NAMALWA (cell line): ENCODE measurements around the gene ZSCAN20.

Experiments
- DNase-seq: peaks from one replicate; pipeline ENCODE4 v3.0.0-alpha.2; 2015; ENCODE audit warnings: low spot score

The ZSCAN20 gene

DNA sequence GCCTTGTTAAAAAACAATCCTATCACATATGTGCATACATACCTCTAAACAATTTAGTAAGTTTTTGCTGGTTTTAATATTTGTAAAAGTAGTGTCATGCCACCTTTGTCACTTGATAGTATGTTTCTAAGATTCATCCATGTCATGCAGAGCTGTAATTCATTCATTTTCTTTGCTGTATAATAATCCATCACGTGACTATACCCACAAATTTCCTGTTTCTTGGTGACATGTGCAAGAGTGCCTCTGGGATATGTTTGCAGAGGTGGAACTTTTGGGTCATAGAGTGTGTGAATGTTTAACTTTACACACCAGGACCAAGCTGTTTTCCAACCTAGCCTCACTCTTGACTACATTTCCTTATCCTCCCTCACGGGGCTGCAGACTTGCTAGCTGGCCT is 62.9 kb downstream of the ZSCAN20 start:
- no peak for DNase-seq

DNA sequence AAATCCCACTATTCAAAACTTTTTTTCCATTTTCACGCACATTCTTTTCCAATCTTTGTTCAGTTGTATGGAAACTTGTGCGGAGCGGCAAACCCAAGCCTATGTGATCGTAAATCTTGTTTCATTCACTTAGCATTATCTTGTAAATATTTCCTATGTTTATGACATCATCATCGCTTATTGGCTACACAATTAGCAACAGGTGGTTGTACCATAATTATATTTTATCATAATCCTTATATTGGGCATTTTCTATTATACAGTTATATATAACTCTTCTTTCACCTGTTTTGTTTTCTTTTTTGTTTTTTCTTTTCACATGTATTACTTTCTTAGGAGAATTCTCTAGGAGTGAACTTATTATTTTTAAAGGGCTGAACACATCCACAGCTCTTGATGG is 65.4 kb downstream of the ZSCAN20 start:
- no peak for DNase-seq

DNA sequence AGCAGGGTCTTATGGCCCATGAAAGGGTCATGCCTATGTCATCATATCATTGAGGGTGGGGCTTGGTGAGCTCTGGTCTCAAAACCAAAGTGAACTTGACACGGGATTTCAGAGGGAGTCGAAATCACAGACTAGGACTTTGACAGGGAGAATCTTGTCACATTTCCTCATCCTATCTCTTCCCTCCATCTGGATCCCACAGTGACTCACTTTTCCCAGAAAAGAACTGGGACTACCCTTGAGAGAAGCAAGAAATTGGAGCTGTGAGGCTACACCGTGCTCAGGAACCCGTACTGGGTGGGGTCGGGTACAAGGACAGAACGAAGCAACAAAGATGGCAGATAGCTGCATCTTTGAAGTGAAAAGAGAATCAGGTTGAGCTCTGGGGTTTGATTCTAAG is 69.5 kb downstream of the ZSCAN20 start:
- DNase-seq: no peak
